CD1c-positive myeloid dendritic cell (primary cell): Measurements from ENCODE around the gene CD163.
"Not testable (repeated sequence)": the region's sequence is repeated elsewhere in the genome, so short reads cannot be mapped to it uniquely, and the experiment has no call there.

Experiments
- DNase-seq: peaks from one replicate; pipeline ENCODE4 v3.0.0-alpha.2; 2016; ENCODE audit errors: extremely low spot score

CD163 gene

GRCh38 chr12:7450667-7451066 lies 52.9 kb downstream of the CD163 start:
- no peak for DNase-seq

DNA sequence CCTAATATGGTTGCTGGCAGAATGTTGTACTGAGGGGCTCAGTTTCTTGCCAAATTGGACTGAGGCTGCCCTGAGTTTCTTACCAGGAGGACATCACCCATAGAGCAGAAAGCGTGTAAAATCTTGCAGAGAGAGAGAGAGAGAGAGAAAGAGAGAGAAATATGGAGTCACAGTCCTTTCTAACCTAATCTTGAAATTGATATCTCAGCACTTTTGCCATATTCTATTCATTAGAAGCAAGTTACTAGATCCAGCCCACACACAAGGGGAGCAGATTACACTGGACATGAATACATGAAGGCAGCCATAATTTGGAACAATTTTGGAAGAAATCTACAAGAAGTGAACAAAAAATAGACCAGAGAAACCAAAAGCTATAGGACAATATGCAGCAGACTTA lies 55.5 kb downstream of the CD163 start:
- no peak for DNase-seq

- no peak for DNase-seq
Observed at GRCh38 chr12:7444537-7444936, 59.0 kb downstream of the CD163 start.

- DNase-seq: peak; percentile 68
Observed at GRCh38 chr12:7444076-7444475, 59.5 kb downstream of the CD163 start, which contains the start of gene CD163L1. Gene CD163L1 (minus strand): TSS chr12:7444153. CDS start chr12:7444127, 26 bp downstream.

DNA sequence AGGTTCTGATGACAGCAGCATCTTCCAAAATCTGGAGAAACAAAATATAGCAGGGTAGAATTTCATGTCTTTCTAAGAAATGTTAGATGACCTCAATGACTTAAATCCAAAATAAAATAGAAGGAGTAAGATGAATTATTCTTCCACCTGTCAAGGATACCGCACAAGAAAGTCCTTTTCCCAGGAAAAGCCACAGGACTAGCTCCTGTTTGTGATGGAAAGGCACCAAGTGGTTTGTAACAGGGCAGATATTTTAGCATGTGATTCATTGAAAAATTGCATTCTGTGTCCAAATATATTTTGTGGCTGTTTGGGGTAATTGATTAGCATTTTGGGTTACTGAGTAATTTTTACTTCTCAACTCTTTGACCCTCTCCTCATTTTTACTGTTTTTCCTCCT lies 62.4 kb downstream of the CD163 start:
- no peak for DNase-seq

DNA sequence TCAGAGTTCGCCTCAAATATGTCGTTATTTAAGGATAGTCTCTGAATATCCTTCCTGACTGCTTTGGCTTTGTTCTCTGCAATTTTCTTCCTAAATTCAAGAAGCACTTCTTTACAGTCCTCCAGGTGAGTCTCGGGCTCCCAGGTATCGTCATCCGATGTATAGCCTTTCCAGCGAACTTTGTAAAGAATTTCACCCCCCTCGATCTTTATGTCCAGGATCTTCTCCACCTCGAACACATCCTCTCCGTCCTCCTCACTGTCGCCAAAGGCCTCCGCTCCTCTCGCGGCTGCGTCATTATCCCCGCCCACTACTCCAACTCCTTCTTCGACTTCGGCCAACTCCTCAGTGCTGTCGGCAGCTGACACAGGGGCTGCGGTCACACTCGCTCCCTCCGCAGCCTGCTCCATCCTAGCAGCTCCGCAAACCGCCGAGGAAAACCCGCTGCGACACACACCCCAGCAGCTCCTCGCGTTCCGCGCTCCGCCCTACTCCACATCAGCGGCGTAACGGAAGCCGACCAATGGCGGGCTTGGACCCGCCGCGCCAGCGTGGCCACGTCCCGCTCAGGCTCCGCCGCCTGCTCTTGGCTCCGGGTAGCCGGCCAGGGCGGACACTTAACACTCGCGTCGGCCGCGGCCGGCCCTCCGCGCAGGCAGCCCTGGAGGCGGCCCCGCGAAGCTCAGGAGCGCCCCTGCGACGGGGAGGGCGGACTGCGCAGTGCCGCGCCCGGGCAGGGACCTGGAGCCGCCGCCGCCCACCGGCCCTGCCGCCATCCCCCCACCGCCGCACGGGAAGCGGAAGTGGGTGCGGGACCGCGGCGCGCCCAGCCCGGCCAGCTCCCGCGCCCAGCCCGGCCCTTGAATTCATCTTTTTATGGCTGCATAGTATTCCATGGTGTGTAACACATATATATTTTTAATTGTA lies 63.7 kb downstream of the CD163 start:
- DNase-seq: peak; percentile 58

DNA sequence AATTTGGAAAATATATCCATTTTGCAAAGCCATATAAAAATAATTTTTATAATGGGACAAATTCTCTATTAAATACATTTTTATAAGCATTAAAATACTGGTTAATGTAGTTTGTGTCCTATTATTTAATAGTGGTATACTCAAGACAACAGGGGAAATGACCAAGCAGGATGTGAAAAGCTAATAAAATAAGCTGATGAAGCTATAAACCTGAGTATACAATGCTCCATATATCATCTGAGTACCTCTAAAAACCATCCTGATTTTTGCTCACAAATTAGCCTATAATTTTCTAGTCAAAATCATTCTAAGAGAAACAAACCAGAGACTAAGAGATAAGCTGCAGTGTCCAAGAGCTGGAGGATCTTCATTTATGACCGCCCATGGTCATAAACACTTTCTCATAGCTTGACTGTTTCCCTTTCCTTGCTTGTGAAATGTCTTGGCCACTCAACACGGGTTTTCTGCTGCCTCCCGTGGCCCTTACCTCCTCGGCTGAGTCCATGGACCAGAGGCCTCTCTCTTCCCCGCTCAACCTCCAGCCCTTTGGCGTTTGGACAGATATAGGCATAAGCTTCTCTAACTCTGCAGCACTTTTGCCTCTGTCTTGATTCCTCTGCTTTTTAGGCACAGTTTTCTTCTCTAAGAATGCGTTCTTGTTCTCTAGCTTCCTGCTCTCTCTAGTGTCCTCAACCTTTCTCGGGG lies 65.1 kb downstream of the CD163 start:
- DNase-seq: not testable (repeated sequence)

DNA sequence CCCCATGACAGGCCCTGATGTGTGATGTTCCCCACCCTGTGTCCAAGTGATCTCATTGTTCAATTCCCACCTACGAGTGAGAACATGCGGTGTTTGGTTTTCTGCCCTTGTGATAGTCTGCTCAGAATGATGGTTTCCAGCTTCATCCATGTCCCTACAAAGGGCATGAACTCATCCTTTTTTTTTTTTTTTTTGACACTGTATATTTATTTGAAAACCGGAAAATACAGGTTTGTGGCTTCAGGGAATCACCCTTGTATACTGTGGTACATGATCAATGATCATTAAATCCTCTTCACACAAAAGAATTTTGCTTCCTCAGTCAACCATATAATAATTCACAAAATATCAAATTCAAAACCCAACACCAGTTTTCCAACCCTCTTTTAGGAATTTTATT lies 66.1 kb downstream of the CD163 start:
- DNase-seq: not testable (repeated sequence)

DNA sequence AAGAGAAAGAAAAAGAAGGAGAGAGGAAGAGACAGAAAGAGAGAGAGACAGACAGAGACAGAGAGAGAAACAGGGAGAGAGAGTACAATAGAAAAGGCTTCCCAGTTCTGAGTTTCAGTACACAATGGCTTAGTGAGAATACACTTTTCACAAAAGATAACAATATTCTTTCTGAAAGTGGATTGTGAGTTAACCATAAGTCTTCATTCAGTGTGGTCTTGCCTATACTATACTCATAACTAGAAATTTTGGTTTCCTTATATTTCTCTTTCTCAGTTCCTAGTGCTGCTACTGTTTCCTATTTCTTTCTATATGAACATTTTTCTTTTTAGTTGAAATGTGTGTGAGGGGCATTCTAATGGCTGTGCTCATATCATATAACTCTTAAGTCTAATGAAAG lies 68.9 kb downstream of the CD163 start:
- no peak for DNase-seq

DNA sequence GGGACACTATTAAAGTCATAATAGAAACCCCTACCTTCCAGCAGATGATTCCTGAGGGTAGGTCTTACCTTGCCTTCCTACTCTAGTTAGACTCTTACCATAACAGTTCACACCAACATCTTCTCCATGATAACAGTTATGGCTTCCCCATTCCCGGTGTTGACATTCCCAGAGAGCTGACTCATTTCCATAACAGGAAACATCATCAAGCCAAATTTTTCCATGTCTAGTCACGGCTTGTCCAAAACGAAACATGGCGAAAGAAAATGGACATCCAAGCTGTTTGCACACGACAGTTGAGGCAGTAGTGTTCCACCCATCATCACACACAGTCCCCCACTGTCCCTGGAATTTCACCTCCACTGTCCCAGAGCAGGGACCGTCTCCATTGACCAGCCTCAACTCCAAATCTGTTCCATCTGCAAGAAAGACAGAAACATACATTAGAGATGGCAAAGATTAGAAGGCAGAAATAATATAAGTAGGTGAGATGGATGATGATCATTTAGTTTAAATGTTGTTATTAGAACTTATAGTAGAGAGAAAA lies 70.2 kb downstream of the CD163 start:
- DNase-seq: no peak

DNA sequence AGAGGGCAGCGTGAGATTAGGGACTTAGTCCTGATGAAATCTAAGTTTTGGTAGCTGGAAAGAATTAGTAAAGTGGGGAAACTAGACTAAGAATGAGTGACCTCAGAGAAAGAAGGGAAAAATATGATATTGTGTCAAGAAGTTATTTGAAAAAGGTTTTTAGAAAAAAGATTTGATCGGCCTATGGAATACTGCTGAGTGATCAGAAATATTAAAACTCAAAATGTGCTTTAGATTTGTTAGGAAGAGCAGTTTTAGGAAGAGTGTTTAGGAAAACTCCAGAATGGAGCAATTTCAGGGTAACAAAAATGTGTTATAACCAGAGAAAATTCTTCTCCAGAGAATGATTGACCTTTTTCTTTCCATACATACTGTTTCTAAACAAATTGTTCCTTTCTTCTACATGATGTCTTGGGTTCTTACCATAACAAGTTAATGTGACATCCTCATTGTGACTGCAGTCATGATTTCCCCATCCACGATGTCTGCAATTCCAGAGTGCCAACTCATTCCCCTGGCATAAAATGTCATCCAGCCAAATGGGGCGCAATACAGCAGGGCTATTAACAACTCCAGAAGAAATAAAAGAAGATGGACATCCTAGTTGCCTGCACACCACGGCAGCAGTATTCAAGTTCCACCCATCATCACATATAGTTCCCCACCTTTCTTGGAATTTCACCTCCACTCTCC lies 71.4 kb downstream of the CD163 start:
- DNase-seq: no peak
